ENCODE data around the gene TNFAIP2. TPM values are rescaled to one million over a fixed set of nuclear protein-coding genes. Genes with fewer than 3 reads are reported as not detected.

TNFAIP2 gene
- total and polyA plus RNA-seq, 9 of the 15 experiments (the other 6 are each of a cell fraction or from before 2014, with no cell fraction given), result 22.6 to 68.6 (median 44.6) TPM

DNA sequence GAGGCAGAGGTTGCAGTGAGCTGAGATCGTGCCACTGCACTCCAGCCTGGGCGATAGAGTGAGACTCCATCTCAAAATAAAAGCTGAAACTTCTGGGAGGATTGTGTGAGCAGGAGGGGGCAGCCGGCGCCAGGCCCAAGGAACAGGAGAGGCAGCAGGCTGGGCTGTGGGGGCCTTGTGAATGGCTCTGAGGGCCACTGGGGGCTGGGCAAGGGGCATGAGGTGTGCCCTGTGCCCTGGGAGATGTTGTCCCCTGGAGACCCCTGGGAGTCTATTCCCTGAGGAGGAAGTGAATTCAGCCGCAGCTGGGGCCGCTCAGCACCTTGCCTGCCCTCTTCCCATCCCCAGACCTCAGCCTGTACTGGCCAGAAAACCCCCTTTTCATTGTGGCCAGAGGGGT is 34.3 kb upstream of the TNFAIP2 start (continued):
- TF ChIP-seq NBN (IDR thresholded peaks at IDR 0.05; ENCODE audit: low read depth) (no peak), GATAD2B (IDR thresholded peaks at IDR 0.05; ENCODE audit: borderline replicate concordance) (no peak)

DNA sequence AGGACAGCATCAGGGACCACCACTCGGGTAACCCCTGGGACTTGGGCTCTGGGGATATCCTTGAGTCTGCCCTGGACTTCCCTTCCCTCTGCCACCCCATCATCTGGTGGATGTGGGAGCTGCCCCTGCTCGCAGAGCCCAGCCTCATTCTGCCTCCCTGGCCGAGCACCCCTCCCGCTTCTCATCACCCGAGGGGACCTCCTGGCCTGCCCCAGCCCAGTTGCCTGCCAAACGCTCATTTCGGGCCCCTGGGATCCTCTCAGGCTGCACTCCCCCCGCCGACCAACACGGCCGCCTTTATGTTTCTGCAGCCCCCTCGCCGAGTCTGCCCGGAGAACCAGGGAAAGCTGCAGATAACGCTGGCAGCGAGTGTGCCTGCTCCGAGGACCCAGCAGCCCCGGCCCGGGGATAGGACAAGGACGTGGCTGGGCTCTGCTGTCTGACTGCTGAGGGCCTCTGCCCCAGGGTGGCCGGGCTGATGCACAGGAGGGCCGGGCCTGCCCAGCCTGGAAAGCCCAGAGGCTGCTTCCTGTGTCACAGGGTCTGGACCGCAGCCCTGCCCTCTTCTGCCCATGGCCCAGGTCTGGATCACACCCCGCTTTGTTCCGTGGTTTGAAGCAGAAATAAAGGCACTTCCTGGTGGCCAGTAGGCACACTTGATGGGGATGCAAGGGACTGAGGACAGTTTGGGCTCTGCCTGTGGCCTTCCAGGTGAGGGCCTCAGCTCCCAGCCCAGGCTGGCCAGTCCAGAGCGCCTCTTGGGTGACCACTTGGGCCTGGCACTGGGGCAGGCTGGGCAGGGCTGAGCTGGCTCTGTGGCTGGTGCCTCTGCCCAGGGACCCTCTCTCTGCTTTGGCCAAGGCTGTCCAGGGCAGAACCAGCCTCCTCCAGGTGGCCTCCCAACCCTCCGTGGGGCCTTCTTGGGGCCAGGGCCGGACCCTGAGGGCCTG is 33.6 kb upstream of the TNFAIP2 start:
- FAIRE-seq (no peak), ATAC-seq (no peak), DNase-seq (ENCODE audit: extremely low read depth in 1 of 4, low spot score in 3 of 4) (no peak)
- H3K4me1 ChIP-seq (replicated peaks in 1 of 2; ENCODE audit: control insufficient read depth in 2 of 2, insufficient read depth in 2 of 2, low read length in 2 of 2), result peaks cover 8 to 75% of the 10 kb centered on the region in 2 experiments; a peak in 4 of 5 replicates
- H3K9me3 ChIP-seq (replicated peaks; ENCODE audit: control insufficient read depth, insufficient read depth, low read depth, low read length), result no peaks in the 10 kb centered on the region
- no peaks in the 10 kb centered on the region for H3K36me3 ChIP-seq (ENCODE audit: control insufficient read depth, insufficient read depth, low read length)
- no peak overlapping the region for H3K27ac ChIP-seq (ENCODE audit: extremely low read depth, low read depth, low read length)
- H4K20me1 ChIP-seq (replicated peaks; ENCODE audit: control insufficient read depth, insufficient read depth, low read length), result no peaks in the 10 kb centered on the region
- H3K27me3 ChIP-seq (ENCODE audit: control insufficient read depth in 2 of 2, insufficient read depth in 2 of 2, low read length in 2 of 2), result peaks cover 0 to 2% of the 10 kb centered on the region in 2 experiments; a peak in 1 of 5 replicates
- BruUV-seq (replicated peaks), result no TSS peak
- H3K4me3 ChIP-seq, result no peak overlapping the region
- in situ Hi-C loops (cut with MboI) (loop anchor here (10.0 kb wide), 1 partner anchor 445 kb away; no protein-coding TSS in a partner anchor), intact Hi-C loops (cut with micrococcal nuclease) (no loop called here)
- H3K9me1 ChIP-seq (ENCODE audit: control insufficient read depth, insufficient read depth, low read length), result no peaks in the 10 kb centered on the region
- ChIA-PET POLR2A (interaction anchor here (0.6 kb wide), 2 partner anchors 15 to 244 kb away, joined by 3 read pairs; partner anchors contain the start of gene EIF5), CTCF (ENCODE audit: low intra/inter-chr PET ratio) (no interaction called here)
- 60% methylated on average over 16 of the region's 28 CpGs for WGBS (ENCODE audit: insufficient coverage, low coverage, missing lambda C conversion rate)
- H2AFZ ChIP-seq (ENCODE audit: low read depth, low read length), result no peak overlapping the region
- no peak overlapping the region for H3K9ac ChIP-seq (ENCODE audit: insufficient read depth in 1 of 2, low read depth in 2 of 2, low read length in 2 of 2)
- H3K4me2 ChIP-seq (ENCODE audit: insufficient read depth, low read length), result no peak overlapping the region
- H3K79me2 ChIP-seq (ENCODE audit: control insufficient read depth, insufficient read depth, low read length), result no peaks in the 10 kb centered on the region
- TF ChIP-seq RBM17 (IDR thresholded peaks at IDR 0.05; ENCODE audit: borderline replicate concordance, low read depth, low read length) (no peak), BRF1 (IDR thresholded peaks at IDR 0.05; ENCODE audit: borderline replicate concordance, extremely low read depth, insufficient read length) (no peak), MAFK (IDR thresholded peaks at IDR 0.05; ENCODE audit: low read length) (no peak), POLR2AphosphoS5 (IDR thresholded peaks at IDR 0.05; ENCODE audit: control insufficient read depth, insufficient read depth, low read depth, low read length) (no peak), EHMT2 (IDR thresholded peaks at IDR 0.05) (no peak), KLF13 (tag; IDR thresholded peaks at IDR 0.05; ENCODE audit: borderline replicate concordance, low read depth) (no peak), PRDM10 (IDR thresholded peaks at IDR 0.05; ENCODE audit: partially characterized antibody) (no peak), ZNF280B (CRISPR knock-in tag; IDR thresholded peaks at IDR 0.05) (no peak), ZBED1 (IDR thresholded peaks at IDR 0.05) (no peak), ZNF184 (CRISPR knock-in tag; IDR thresholded peaks at IDR 0.05) (no peak)
- TF ChIP-seq, protein P1, sequence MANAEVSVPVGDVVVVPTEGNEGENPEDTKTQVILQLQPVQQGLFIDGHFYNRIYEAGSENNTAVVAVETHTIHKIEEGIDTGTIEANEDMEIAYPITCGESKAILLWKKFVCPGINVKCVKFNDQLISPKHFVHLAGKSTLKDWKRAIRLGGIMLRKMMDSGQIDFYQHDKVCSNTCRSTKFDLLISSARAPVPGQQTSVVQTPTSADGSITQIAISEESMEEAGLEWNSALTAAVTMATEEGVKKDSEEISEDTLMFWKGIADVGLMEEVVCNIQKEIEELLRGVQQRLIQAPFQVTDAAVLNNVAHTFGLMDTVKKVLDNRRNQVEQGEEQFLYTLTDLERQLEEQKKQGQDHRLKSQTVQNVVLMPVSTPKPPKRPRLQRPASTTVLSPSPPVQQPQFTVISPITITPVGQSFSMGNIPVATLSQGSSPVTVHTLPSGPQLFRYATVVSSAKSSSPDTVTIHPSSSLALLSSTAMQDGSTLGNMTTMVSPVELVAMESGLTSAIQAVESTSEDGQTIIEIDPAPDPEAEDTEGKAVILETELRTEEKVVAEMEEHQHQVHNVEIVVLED (CRISPR knock-in tag; IDR thresholded peaks at IDR 0.05), result no peak

All from K562 (cell line).